Endodermal cell (in vitro differentiated cells): Measurements from ENCODE around the gene LIN7A. TPM values are rescaled to one million over a fixed set of nuclear protein-coding genes. Genes with fewer than 3 reads are reported as not detected.

ENCODE experiments used
- DNase-seq: peaks from one replicate; pipeline ENCODE4 v3.0.0-alpha.2; 2017
- H3K27ac ChIP-seq: 2 replicates; pipeline ENCODE4 v1.5.1; 2013; ENCODE audit warnings: mild to moderate bottlenecking, low read depth, low read length, moderate library complexity
- H3K27me3 ChIP-seq: 2 replicates; pipeline ENCODE4 v1.6.1; 2013; ENCODE audit warnings: mild to moderate bottlenecking, low read length, moderate library complexity; ENCODE audit not compliant: insufficient read depth, control insufficient read depth, poor library complexity, severe bottlenecking
- H3K36me3 ChIP-seq: 2 replicates; pipeline ENCODE4 v1.7.0; 2013; ENCODE audit warnings: mild to moderate bottlenecking, low read length, moderate library complexity; ENCODE audit not compliant: control insufficient read depth, insufficient read depth
- H3K4me1 ChIP-seq: one replicate; pipeline ENCODE4 v1.7.0; 2013; ENCODE audit warnings: low read length; ENCODE audit not compliant: control insufficient read depth, insufficient read depth
- H3K4me3 ChIP-seq: 2 replicates; pipeline ENCODE4 v1.5.1; 2013; ENCODE audit warnings: mild to moderate bottlenecking, low read length, moderate library complexity
- H3K9ac ChIP-seq: 2 replicates; pipeline ENCODE4 v1.6.1; 2013; ENCODE audit warnings: mild to moderate bottlenecking, low read length, moderate library complexity; ENCODE audit not compliant: poor library complexity, severe bottlenecking; ENCODE audit errors: extremely low read depth
- H3K9me3 ChIP-seq: 2 replicates; pipeline ENCODE4 v1.6.1; 2013; ENCODE audit warnings: mild to moderate bottlenecking, low read length, moderate library complexity; ENCODE audit not compliant: control insufficient read depth
- H3K27ac Mint-ChIP-seq: 2 replicates; pipeline ENCODE4 v1.8.0; 2020; ENCODE audit warnings: mixed read lengths
- H3K27me3 Mint-ChIP-seq: 2 replicates; pipeline ENCODE4 v1.8.0; 2021; ENCODE audit warnings: mild to moderate bottlenecking, mixed read lengths; ENCODE audit not compliant: insufficient read depth
- H3K36me3 Mint-ChIP-seq: 2 replicates; pipeline ENCODE4 v1.8.0; 2020; ENCODE audit warnings: low read depth, mixed read lengths
- H3K4me1 Mint-ChIP-seq: 2 replicates; pipeline ENCODE4 v1.8.0; 2020; ENCODE audit warnings: mixed read lengths
- H3K4me3 Mint-ChIP-seq: 2 replicates; pipeline ENCODE4 v1.8.0; 2020; ENCODE audit warnings: mild to moderate bottlenecking, moderate library complexity, mixed read lengths
- H3K9me3 Mint-ChIP-seq: 2 replicates; pipeline ENCODE4 v1.8.0; 2020; ENCODE audit warnings: mild to moderate bottlenecking, mixed read lengths
- CTCF ChIP-seq: fragments of 200-600 bp; sonication (generic); conservative IDR thresholded peaks from 2 replicates; pipeline ENCODE4 v1.5.0; 2021; ENCODE audit warnings: antibody characterized with exemption, mild to moderate bottlenecking
- WGBS, 2 experiments: methylation state at CpG; one replicate each; pipeline versions ENCODE4 v1.1.5 to v1.1.7; 2013; ENCODE audit warnings: missing lambda C conversion rate in 2 of 2, mixed read lengths in 1 of 2; ENCODE audit not compliant: insufficient coverage in 1 of 2, insufficient read length in 1 of 2; 5-methylcytosine and 5-hydroxymethylcytosine counted together
- total RNA-seq, 2 donors: library from RNA; stranded (reverse); fragmentation: NEBNext Ultra II Directional in 1 of 2; extraction: Animal tissue kit (Norgen Biotek cat#: 25700) in 1 of 2; gene quantifications; 2 replicates in 1 of 2; 3 replicates in 1 of 2; pipeline ENCODE4 v1.2.1, GENCODE V29; 2021

LIN7A gene
- total RNA-seq, 2 donors from 2014 or later = 19.3 to 27.2 TPM

DNA sequence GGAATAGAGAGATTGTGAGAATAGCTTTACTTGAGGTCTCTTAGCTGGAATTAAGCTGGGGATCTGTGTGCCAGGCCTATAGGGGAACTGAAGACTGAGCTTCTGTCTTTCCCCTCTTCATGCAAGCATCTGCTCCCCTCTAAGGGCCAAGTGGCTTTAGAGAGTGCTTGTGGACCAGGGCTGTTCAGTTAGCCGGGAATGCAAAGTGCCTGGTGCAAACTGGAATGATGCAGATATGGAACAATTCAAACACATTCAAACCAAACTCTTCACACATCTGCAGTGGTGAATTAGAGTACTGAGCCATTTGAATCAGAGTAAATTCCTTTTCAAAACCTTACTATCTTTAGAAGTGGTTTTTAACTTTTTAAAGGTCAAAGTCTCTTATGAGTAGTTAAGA, 99.0 kb downstream of the LIN7A start:
- Mint-ChIP-seq H3K27me3 (no peaks in the 10 kb centered on the region), H3K27ac (peak overlapping the region; percentile 44), H3K4me3 (no peak overlapping the region), H3K36me3 (no peaks in the 10 kb centered on the region), H3K4me1 (peaks cover 29% of the 10 kb centered on the region), H3K9me3 (no peaks in the 10 kb centered on the region)
- Histone ChIP-seq H3K9me3 (no peaks in the 10 kb centered on the region), H3K9ac (no peak overlapping the region), H3K4me1 (peaks cover 14% of the 10 kb centered on the region), H3K27ac (no peak overlapping the region), H3K36me3 (no peaks in the 10 kb centered on the region), H3K4me3 (no peak overlapping the region), H3K27me3 (no peaks in the 10 kb centered on the region)
- peak; percentile 23 for TF ChIP-seq CTCF
- peak; percentile 67 for DNase-seq
- WGBS, 2 experiments = 63% methylated on average over 1 of the region's 1 CpG; no CpG with 5 or more reads in 1 of the 2 experiments

DNA sequence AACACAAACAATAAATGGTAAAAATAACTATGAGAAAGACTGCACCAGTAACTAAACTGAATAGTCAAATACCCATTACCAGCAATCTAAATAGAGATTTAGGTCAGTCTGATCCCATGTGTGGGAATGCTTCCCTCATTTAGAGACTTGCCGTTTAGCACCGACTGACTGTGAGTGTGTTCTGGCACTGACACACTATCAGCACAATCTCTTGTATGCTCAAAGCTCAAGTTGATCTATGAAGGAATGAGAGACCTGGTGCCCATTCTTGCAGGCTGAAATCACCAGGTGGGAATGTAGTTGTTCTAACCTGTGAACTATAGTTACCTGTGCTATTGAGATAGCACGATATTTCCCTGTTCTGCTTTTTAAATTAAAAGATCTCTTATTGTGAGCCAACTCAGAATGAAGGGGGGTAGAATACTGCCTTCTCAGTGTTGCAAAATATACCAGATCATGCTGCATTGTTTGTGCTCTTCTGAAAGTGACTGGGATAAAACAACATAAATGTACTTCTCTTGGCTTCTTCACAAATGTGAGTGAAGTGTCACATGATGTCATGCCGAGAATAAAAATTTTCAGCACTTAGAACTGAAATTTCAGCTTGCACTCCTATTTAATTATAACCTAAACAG, 99.6 kb downstream of the LIN7A start:
- H3K9ac ChIP-seq = no peak overlapping the region
- no peak for TF ChIP-seq CTCF
- peaks cover 29% of the 10 kb centered on the region for H3K4me1 Mint-ChIP-seq

GRCh38 chr12:80837342-80837978, 100.3 kb downstream of the LIN7A start:
- peaks cover 14% of the 10 kb centered on the region for H3K4me1 ChIP-seq
- WGBS, 2 experiments = 50 to 52% methylated on average over 2 to 5 of the region's 5 CpGs
- Mint-ChIP-seq H3K4me1 (peaks cover 29% of the 10 kb centered on the region), H3K27ac (peak overlapping the region; percentile 71), H3K4me3 (no peak overlapping the region), H3K36me3 (peaks cover 5% of the 10 kb centered on the region), H3K27me3 (no peaks in the 10 kb centered on the region), H3K9me3 (no peaks in the 10 kb centered on the region)
- no peaks in the 10 kb centered on the region for H3K36me3 ChIP-seq
- no peak overlapping the region for H3K4me3 ChIP-seq
- H3K27me3 ChIP-seq = no peaks in the 10 kb centered on the region
- TF ChIP-seq CTCF = peak; percentile 87
- no peaks in the 10 kb centered on the region for H3K9me3 ChIP-seq
- DNase-seq = peak; percentile 84
- no peak overlapping the region for H3K9ac ChIP-seq
- no peak overlapping the region for H3K27ac ChIP-seq

More for the DNA sequence above, 99.6 kb downstream of the LIN7A start:
- peak overlapping the region; percentile 15 for H3K27ac Mint-ChIP-seq
- peaks cover 3% of the 10 kb centered on the region for H3K36me3 Mint-ChIP-seq
- H3K9me3 Mint-ChIP-seq = no peaks in the 10 kb centered on the region
- Histone ChIP-seq H3K27ac (no peak overlapping the region), H3K9me3 (no peaks in the 10 kb centered on the region), H3K4me3 (no peak overlapping the region), H3K27me3 (no peaks in the 10 kb centered on the region), H3K4me1 (peaks cover 14% of the 10 kb centered on the region), H3K36me3 (no peaks in the 10 kb centered on the region)
- 88 to 93% methylated on average over 2 to 4 of the region's 4 CpGs for WGBS, 2 experiments
- no peak overlapping the region for H3K4me3 Mint-ChIP-seq
- no peaks in the 10 kb centered on the region for H3K27me3 Mint-ChIP-seq
- no peak for DNase-seq
